Measurements from ENCODE around the gene ALPP.

Gene ALPP

GRCh38 chr2:232431705-232432590 lies 53.4 kb downstream of the ALPP start:
- H3K27me3 Mint-ChIP-seq: peaks cover 11% of the 10 kb centered on the region
- no peaks in the 10 kb centered on the region for H3K36me3 Mint-ChIP-seq
- no peaks in the 10 kb centered on the region for H3K9me3 Mint-ChIP-seq
- no peak overlapping the region for H3K27ac Mint-ChIP-seq
- no peak overlapping the region for H3K4me3 Mint-ChIP-seq
- ATAC-seq: no peak
- peaks cover 5% of the 10 kb centered on the region for H3K4me1 Mint-ChIP-seq
